Adrenal gland (tissue), 12 donors: ENCODE data around the gene RTN3. TPM values are rescaled to one million over a fixed set of nuclear protein-coding genes. Genes with fewer than 3 reads are reported as not detected.
A peak's percentile ranks its signal among the peaks of the same experiment; 100 is the strongest.

Experiments
- DNase-seq, 7 donors: peaks; one replicate each; pipeline ENCODE4 v3.0.0-alpha.2; 2019 to 2020
- H3K27ac ChIP-seq, 5 donors: fragments of 200-600 bp; sonication (generic) in 4 of 5; 1 replicate in 3 of 5; 2 replicates in 2 of 5; pipeline versions ENCODE4 v1.5.1 to v1.8.0; 2016 to 2020; ENCODE audit warnings: mild to moderate bottlenecking in 1 of 5
- H3K27me3 ChIP-seq: fragments of 200-600 bp; 2 replicates; pipeline ENCODE4 v1.8.0; 2021
- H3K36me3 ChIP-seq, 2 donors: fragments of 200-600 bp; replicated peaks in 1 of 2; 1 replicate in 1 of 2; 2 replicates in 1 of 2; pipeline versions ENCODE4 v1.5.1 to v1.8.0; 2018 to 2022
- H3K4me1 ChIP-seq, 2 donors: fragments of 200-600 bp; replicated peaks in 1 of 2; 1 replicate in 1 of 2; 2 replicates in 1 of 2; pipeline versions ENCODE4 v1.5.1 to v1.8.0; 2018 to 2021
- H3K4me3 ChIP-seq, 4 donors: fragments of 200-600 bp; sonication (generic) in 3 of 4; one replicate each; pipeline ENCODE4 v1.5.1; 2016 to 2018
- H3K9me3 ChIP-seq, 3 donors: fragments of 200-600 bp; sonication (generic) in 1 of 3; replicated peaks in 1 of 3; 1 replicate in 2 of 3; 2 replicates in 1 of 3; pipeline versions ENCODE4 v1.5.1 to v1.8.0; 2016 to 2021
- POLR2A ChIP-seq, 2 donors: fragments of 450-650 bp; IDR thresholded peaks; one replicate each; pipeline ENCODE4 v1.6.1; 2017; ENCODE audit warnings: antibody characterized with exemption in 2 of 2, mild to moderate bottlenecking in 2 of 2, moderate library complexity in 1 of 2
- WGBS, 4 donors: extraction: QIAGEN DNeasy Blood & Tissue Kit in 2 of 4; methylation state at CpG; one replicate each; pipeline versions ENCODE4 v1.1.5 to v1.1.7; 2013 to 2017; 5-methylcytosine and 5-hydroxymethylcytosine counted together
- intact Hi-C, 2 donors: fragments of 100-400 bp; cut with DNase I; formaldehyde crosslinking; loops; one replicate each; pipeline versions ENCODE4 v1.14.1 to v1.15.0; 2022 to 2023
- polyA plus RNA-seq, 3 donors: library from polyadenylated mRNA; stranded (reverse); fragments of 200-250 nt in 2 of 3; fragments of 350-450 nt in 1 of 3; fragmentation: Illumina TruSeq in 1 of 3; extraction: RNeasy Lipid Tissue Mini Kit (QIAGEN cat#74804) in 1 of 3; gene quantifications; one replicate each; pipeline ENCODE4 v1.2.3, GENCODE V29; 2013 to 2014
- total RNA-seq, 9 donors: library from RNA; depleted of rRNA in 4 of 9; stranded (reverse); fragments of >200 nt in 4 of 9; fragments of 120-200 nt in 1 of 9; fragmentation: NEBNext Ultra II Directional in 1 of 9; extraction: Animal tissue kit (Norgen Biotek cat#: 25700) in 1 of 9; gene quantifications; one replicate each; pipeline versions ENCODE4 v1.1.0 to v1.2.4, GENCODE V29; 2013 to 2023
- TF ChIP-seq, protein P1 (sequence below), 6 experiments: fragments of 450-650 bp in 4 of 6; fragments of 200-600 bp in 2 of 6; sonication (generic) in 1 of 6; IDR thresholded peaks; 1 replicate in 5 of 6; 2 replicates in 1 of 6; pipeline versions ENCODE4 v1.5.1 to v1.8.0; 2016 to 2021; ENCODE audit warnings: antibody characterized with exemption in 6 of 6, mild to moderate bottlenecking in 2 of 6, moderate library complexity in 1 of 6
- donor health status: healthy with polysubstance abuse.
- donor health status: Bipolar disorder and iron deficiency.
- donor health status: DM: yes; HTN: yes; CAD: no.
- donor health status: DM: no; HTN: no; CAD: no.
- donor health status: DM: no; HTN: no; CAD: no.
- donor health status: DM: yes; HTN: yes; CAD: no.

RTN3 gene
- total and polyA plus RNA-seq, 12 donors = 42.5 to 174 (median 95.3) TPM

DNA sequence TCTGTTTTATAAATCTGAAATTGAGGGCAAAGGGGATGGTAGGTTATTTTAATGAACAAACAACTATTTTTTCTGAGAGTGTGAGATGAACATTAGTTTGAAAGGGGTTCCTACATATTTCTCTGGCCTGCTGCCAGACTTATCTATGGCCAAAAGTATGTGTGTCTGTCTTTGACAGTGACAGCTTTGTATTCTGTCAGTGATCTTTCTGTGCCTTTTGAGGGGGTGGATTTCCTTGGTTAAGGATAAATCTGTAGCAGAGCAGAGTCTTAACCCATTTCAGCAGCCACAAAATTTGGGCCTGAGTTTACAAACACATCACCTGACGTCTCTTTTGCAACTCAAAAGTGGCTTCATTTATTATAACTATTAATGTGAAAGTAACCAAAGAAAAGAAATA lies 56.4 kb downstream of the RTN3 start:
- no peak for TF ChIP-seq POLR2A (IDR thresholded peaks at IDR 0.05)
- TF ChIP-seq, protein P1, sequence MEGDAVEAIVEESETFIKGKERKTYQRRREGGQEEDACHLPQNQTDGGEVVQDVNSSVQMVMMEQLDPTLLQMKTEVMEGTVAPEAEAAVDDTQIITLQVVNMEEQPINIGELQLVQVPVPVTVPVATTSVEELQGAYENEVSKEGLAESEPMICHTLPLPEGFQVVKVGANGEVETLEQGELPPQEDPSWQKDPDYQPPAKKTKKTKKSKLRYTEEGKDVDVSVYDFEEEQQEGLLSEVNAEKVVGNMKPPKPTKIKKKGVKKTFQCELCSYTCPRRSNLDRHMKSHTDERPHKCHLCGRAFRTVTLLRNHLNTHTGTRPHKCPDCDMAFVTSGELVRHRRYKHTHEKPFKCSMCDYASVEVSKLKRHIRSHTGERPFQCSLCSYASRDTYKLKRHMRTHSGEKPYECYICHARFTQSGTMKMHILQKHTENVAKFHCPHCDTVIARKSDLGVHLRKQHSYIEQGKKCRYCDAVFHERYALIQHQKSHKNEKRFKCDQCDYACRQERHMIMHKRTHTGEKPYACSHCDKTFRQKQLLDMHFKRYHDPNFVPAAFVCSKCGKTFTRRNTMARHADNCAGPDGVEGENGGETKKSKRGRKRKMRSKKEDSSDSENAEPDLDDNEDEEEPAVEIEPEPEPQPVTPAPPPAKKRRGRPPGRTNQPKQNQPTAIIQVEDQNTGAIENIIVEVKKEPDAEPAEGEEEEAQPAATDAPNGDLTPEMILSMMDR (IDR thresholded peaks at IDR 0.05) = no peak
- intact Hi-C loops = loop anchor here (5.0 to 10.0 kb wide), 4 partner anchors 53 to 260 kb away; partner anchors contain the start of gene RTN3 (in 1 of the 2)
- Histone ChIP-seq H3K27me3 (no peaks in the 10 kb centered on the region), H3K4me3 (no peak overlapping the region), H3K27ac (no peak overlapping the region), H3K36me3 (no peaks in the 10 kb centered on the region), H3K4me1 (peaks cover 0 to 5% of the 10 kb centered on the region in 2 donors), H3K9me3 (no peaks in the 10 kb centered on the region)
- DNase-seq = no peak
- WGBS, 4 donors = 22 to 97% (median 79%) methylated on average over 1 of the region's 1 CpG

- 16 to 18% (median 18%) methylated on average over 8 of the region's 8 CpGs for WGBS, 4 donors
Measured at GRCh38 chr11:63738720-63739360, 57.5 kb downstream of the RTN3 start.

GRCh38 chr11:63745304-63746170 lies 64.2 kb downstream of the RTN3 start:
- Histone ChIP-seq H3K4me1 (no peaks in the 10 kb centered on the region), H3K27me3 (no peaks in the 10 kb centered on the region), H3K9me3 (no peaks in the 10 kb centered on the region), H3K4me3 (no peak overlapping the region), H3K27ac (no peak overlapping the region), H3K36me3 (peaks cover 0 to 5% of the 10 kb centered on the region in 2 donors)
- intact Hi-C loops = no loop called here
- no peak for TF ChIP-seq POLR2A (IDR thresholded peaks at IDR 0.05)
- TF ChIP-seq, protein P1 (IDR thresholded peaks at IDR 0.05) = peak in 3 of 6 experiments; percentile 11 to 32 (median 12)
- DNase-seq = no peak
- WGBS, 4 donors = 74 to 83% (median 79%) methylated on average over 13 of the region's 13 CpGs

More at GRCh38 chr11:63738720-63739360, 57.5 kb downstream of the RTN3 start:
- H3K4me1 ChIP-seq = peaks cover 0 to 5% of the 10 kb centered on the region in 2 donors
- intact Hi-C loops = loop anchor here (5.0 to 10.0 kb wide), 4 partner anchors 54 to 262 kb away; partner anchors contain the start of gene RTN3 (in 1 of the 2)
- H3K4me3 ChIP-seq = no peak overlapping the region
- peak; percentile 61 to 92 (median 79) for DNase-seq
- H3K9me3 ChIP-seq = no peaks in the 10 kb centered on the region
- H3K36me3 ChIP-seq = no peaks in the 10 kb centered on the region
- TF ChIP-seq POLR2A (IDR thresholded peaks at IDR 0.05) = no peak
- TF ChIP-seq, protein P1 (IDR thresholded peaks at IDR 0.05) = peak; percentile 80 to 99 (median 90)
- no peak overlapping the region for H3K27ac ChIP-seq
- H3K27me3 ChIP-seq = no peaks in the 10 kb centered on the region

- WGBS, 4 donors = 78 to 93% (median 88%) methylated on average over 3 of the region's 3 CpGs
- Histone ChIP-seq H3K4me1 (no peaks in the 10 kb centered on the region), H3K27me3 (no peaks in the 10 kb centered on the region), H3K27ac (no peak overlapping the region), H3K4me3 (no peak overlapping the region), H3K36me3 (peaks cover 0 to 20% of the 10 kb centered on the region in 2 donors), H3K9me3 (no peaks in the 10 kb centered on the region)
- no peak for DNase-seq
- intact Hi-C loops = no loop called here
- TF ChIP-seq POLR2A (IDR thresholded peaks at IDR 0.05) = no peak
- TF ChIP-seq, protein P1 (IDR thresholded peaks at IDR 0.05) = no peak
Measured at GRCh38 chr11:63747011-63747410, 65.7 kb downstream of the RTN3 start.
